ENCODE results near the gene SCN1B.

SCN1B gene

DNA sequence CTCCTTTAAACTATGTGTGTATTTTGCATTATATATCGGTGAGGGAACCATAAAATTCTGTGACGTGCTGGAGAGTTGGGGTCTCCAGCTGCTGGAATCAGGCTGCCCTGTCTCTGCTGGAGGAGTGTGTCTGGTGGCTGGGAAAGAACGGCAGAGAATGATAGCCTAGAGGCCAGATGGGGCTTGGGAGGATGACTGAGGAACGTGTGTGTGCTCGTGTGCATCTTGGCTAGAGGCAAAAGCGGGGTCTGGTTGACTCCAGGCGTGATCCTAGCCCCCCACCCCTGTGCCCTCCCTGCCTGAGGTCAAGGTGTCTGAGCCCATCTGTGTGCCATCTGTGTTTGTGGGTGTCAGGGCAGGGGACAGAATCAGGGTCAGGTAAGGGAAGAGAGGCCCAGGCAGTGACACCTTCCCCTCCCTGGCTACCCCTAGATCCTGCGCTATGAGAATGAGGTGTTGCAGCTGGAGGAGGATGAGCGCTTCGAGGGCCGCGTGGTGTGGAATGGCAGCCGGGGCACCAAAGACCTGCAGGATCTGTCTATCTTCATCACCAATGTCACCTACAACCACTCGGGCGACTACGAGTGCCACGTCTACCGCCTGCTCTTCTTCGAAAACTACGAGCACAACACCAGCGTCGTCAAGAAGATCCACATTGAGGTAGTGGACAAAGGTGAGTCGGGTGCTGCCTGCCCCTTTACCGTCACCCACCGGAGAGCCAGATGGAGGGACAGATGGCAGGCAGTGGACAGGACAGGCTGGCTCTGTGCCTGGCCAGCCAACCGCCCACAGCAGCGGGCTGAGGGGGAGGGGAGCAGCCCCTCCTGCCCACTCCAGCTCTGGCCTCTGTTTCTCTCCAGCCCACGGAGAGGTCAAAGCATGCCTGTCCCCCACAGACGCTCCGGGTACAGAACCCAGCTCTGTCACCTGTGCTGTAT, 3.1 kb downstream of the SCN1B start:
- Histone ChIP-seq H2AFZ (ENCODE audit: low read depth, low read length) (no peak overlapping the region), H4K8ac (ENCODE audit: low read length) (no peak overlapping the region), H3K4ac (ENCODE audit: low read depth in 1 of 2, low read length in 2 of 2) (no peak overlapping the region), H3K36me3 (ENCODE audit: control insufficient read depth in 1 of 2, insufficient read depth in 2 of 2, low read depth in 1 of 2, low read length in 2 of 2) (peaks cover 11% of the 10 kb centered on the region in 2 experiments), H2BK120ac (ENCODE audit: low read depth, low read length) (no peak overlapping the region), H3K23ac (ENCODE audit: low read length in 2 of 2) (no peak overlapping the region), H3K9ac (ENCODE audit: low read length) (no peak overlapping the region), H3K18ac (ENCODE audit: low read depth in 1 of 2, low read length in 2 of 2) (no peak overlapping the region), H3K9me3 (ENCODE audit: control insufficient read depth, low read length) (no peaks in the 10 kb centered on the region), H2BK5ac (ENCODE audit: low read depth, low read length, poor library complexity, severe bottlenecking) (no peak overlapping the region), H3K14ac (ENCODE audit: low read length in 2 of 2) (peak overlapping the region in 1 of 2 experiments; percentile 71), H2BK12ac (ENCODE audit: low read length in 2 of 2) (peak overlapping the region in 1 of 2 experiments; percentile 38), H3K4me2 (ENCODE audit: low read length, poor library complexity, severe bottlenecking) (no peak overlapping the region), H2AK5ac (ENCODE audit: low read length, severe bottlenecking) (no peak overlapping the region), H3K27me3 (ENCODE audit: control insufficient read depth in 1 of 2, insufficient read depth in 1 of 2, low read length in 2 of 2) (peaks cover 16 to 18% of the 10 kb centered on the region in 2 experiments), H4K91ac (ENCODE audit: low read length) (no peak overlapping the region), H3K4me3 (ENCODE audit: insufficient read depth in 1 of 2, low read depth in 1 of 2, low read length in 2 of 2) (peak overlapping the region in 1 of 2 experiments; percentile 21), H3K79me1 (replicated peaks; ENCODE audit: low read length, poor library complexity, severe bottlenecking) (no peaks in the 10 kb centered on the region), H3K4me1 (ENCODE audit: control insufficient read depth, insufficient read depth, low read depth, low read length) (peaks cover 23% of the 10 kb centered on the region), H2BK15ac (ENCODE audit: low read depth, poor library complexity, severe bottlenecking) (no peak overlapping the region), H3K27ac (ENCODE audit: low read length, poor library complexity, severe bottlenecking) (no peak overlapping the region)
- 91% methylated on average over 30 of the region's 30 CpGs for WGBS
- no peak for DNase-seq

DNA sequence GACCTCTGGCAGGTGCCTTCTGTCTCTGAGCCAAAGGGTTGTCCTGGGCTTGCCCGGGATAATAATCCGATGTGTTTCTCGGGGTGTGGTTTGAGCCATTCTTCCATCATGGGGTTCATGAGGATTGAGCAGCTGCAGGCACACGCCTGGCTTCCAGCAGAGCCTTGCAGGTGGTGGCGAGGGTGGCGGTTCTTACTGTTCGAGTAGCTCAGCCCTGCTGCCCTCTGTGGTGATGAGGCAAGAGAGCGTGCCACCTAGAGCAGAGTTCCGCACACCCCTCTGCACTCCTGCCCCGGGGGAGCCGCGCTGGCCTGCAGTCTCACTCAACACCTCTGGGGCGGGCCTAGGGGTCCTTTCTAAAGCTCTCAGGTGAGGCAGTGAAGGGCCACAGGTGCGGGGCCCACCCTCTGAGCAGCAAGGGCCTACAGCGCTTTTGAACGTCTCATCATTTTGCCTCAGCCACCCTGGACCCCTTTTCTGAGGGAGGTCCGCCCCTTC, 3.8 kb downstream of the SCN1B start:
- H3K4ac ChIP-seq (ENCODE audit: low read depth in 1 of 2, low read length in 2 of 2), result no peak overlapping the region
- H2BK120ac ChIP-seq (ENCODE audit: low read depth, low read length), result no peak overlapping the region
- H3K4me3 ChIP-seq (ENCODE audit: insufficient read depth in 1 of 2, low read depth in 1 of 2, low read length in 2 of 2), result no peak overlapping the region
- H4K91ac ChIP-seq (ENCODE audit: low read length), result no peak overlapping the region
- H3K9ac ChIP-seq (ENCODE audit: low read length), result no peak overlapping the region
- WGBS, result 96% methylated on average over 17 of the region's 17 CpGs
- H3K14ac ChIP-seq (ENCODE audit: low read length in 2 of 2), result no peak overlapping the region
- H3K23ac ChIP-seq (ENCODE audit: low read length in 2 of 2), result no peak overlapping the region
- H3K4me2 ChIP-seq (ENCODE audit: low read length, poor library complexity, severe bottlenecking), result no peak overlapping the region
- H2AK5ac ChIP-seq (ENCODE audit: low read length, severe bottlenecking), result no peak overlapping the region
- no peak overlapping the region for H3K27ac ChIP-seq (ENCODE audit: low read length, poor library complexity, severe bottlenecking)
- DNase-seq, result no peak
- peaks cover 10 to 11% of the 10 kb centered on the region in 2 experiments for H3K36me3 ChIP-seq (ENCODE audit: control insufficient read depth in 1 of 2, insufficient read depth in 2 of 2, low read depth in 1 of 2, low read length in 2 of 2)
- no peak overlapping the region for H3K18ac ChIP-seq (ENCODE audit: low read depth in 1 of 2, low read length in 2 of 2)
- peaks cover 16 to 18% of the 10 kb centered on the region in 2 experiments for H3K27me3 ChIP-seq (ENCODE audit: control insufficient read depth in 1 of 2, insufficient read depth in 1 of 2, low read length in 2 of 2)
- H3K79me1 ChIP-seq (replicated peaks; ENCODE audit: low read length, poor library complexity, severe bottlenecking), result no peaks in the 10 kb centered on the region
- H2BK15ac ChIP-seq (ENCODE audit: low read depth, poor library complexity, severe bottlenecking), result no peak overlapping the region
- peaks cover 26% of the 10 kb centered on the region for H3K4me1 ChIP-seq (ENCODE audit: control insufficient read depth, insufficient read depth, low read depth, low read length)
- H4K8ac ChIP-seq (ENCODE audit: low read length), result no peak overlapping the region
- H2BK12ac ChIP-seq (ENCODE audit: low read length in 2 of 2), result no peak overlapping the region
- no peak overlapping the region for H2BK5ac ChIP-seq (ENCODE audit: low read depth, low read length, poor library complexity, severe bottlenecking)
- H3K9me3 ChIP-seq (ENCODE audit: control insufficient read depth, low read length), result no peaks in the 10 kb centered on the region
- no peak overlapping the region for H2AFZ ChIP-seq (ENCODE audit: low read depth, low read length)

DNA sequence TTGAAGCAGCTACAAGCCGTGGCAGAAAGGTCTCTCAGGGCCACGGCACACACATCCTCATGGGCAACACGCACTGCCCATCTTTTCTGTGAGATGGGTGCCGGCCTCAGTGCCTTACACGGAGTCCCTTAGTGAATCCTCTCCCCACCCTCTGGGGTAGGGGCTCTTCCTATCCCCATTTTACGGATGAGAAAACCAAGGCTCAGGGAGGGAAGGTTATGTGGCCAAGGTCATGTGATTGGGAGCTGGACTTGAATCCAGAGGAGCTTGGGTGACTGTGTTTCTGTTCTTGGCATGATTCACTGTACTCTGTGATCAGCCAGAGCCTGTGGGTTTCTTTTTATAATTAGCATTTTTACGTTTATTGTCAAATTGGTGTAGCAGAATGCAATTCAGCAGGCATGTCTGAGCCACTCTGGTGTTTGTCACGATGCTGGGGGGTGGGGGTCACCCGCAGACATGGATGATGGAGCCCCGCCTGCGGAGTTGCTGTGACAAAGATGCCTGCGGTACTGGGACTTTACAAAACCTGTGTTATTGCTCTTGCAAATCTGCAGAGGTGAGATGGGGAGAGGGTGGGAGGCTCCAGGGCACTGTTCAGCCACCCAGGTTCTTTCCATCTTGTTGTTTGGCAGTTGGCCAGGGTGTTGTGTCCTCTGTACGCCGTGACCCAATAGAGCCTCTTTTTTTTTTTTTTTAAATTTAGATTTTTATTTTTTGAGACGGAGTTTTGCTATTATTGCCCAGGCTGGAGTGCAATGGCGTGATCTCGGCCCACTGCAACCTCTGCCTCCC, 4.5 kb downstream of the SCN1B start:
- no peak overlapping the region for H2BK120ac ChIP-seq (ENCODE audit: low read depth, low read length)
- no peak overlapping the region for H3K18ac ChIP-seq (ENCODE audit: low read depth in 1 of 2, low read length in 2 of 2)
- H3K27me3 ChIP-seq (ENCODE audit: control insufficient read depth in 1 of 2, insufficient read depth in 1 of 2, low read length in 2 of 2), result peaks cover 15 to 16% of the 10 kb centered on the region in 2 experiments
- no peak overlapping the region for H2AK5ac ChIP-seq (ENCODE audit: low read length, severe bottlenecking)
- no peak overlapping the region for H3K27ac ChIP-seq (ENCODE audit: low read length, poor library complexity, severe bottlenecking)
- no peak overlapping the region for H4K91ac ChIP-seq (ENCODE audit: low read length)
- no peak overlapping the region for H2BK5ac ChIP-seq (ENCODE audit: low read depth, low read length, poor library complexity, severe bottlenecking)
- WGBS, result 95% methylated on average over 17 of the region's 17 CpGs
- no peak overlapping the region for H3K4ac ChIP-seq (ENCODE audit: low read depth in 1 of 2, low read length in 2 of 2)
- no peaks in the 10 kb centered on the region for H3K79me1 ChIP-seq (replicated peaks; ENCODE audit: low read length, poor library complexity, severe bottlenecking)
- H3K4me1 ChIP-seq (ENCODE audit: control insufficient read depth, insufficient read depth, low read depth, low read length), result peaks cover 23% of the 10 kb centered on the region
- DNase-seq, result no peak
- H2BK15ac ChIP-seq (ENCODE audit: low read depth, poor library complexity, severe bottlenecking), result no peak overlapping the region
- no peak overlapping the region for H2BK12ac ChIP-seq (ENCODE audit: low read length in 2 of 2)
- H3K4me3 ChIP-seq (ENCODE audit: insufficient read depth in 1 of 2, low read depth in 1 of 2, low read length in 2 of 2), result no peak overlapping the region
- no peak overlapping the region for H3K4me2 ChIP-seq (ENCODE audit: low read length, poor library complexity, severe bottlenecking)
- no peak overlapping the region for H2AFZ ChIP-seq (ENCODE audit: low read depth, low read length)
- H3K36me3 ChIP-seq (ENCODE audit: control insufficient read depth in 1 of 2, insufficient read depth in 2 of 2, low read depth in 1 of 2, low read length in 2 of 2), result peaks cover 10 to 11% of the 10 kb centered on the region in 2 experiments
- no peaks in the 10 kb centered on the region for H3K9me3 ChIP-seq (ENCODE audit: control insufficient read depth, low read length)
- H4K8ac ChIP-seq (ENCODE audit: low read length), result no peak overlapping the region
- no peak overlapping the region for H3K23ac ChIP-seq (ENCODE audit: low read length in 2 of 2)
- H3K9ac ChIP-seq (ENCODE audit: low read length), result no peak overlapping the region
- H3K14ac ChIP-seq (ENCODE audit: low read length in 2 of 2), result no peak overlapping the region

Data from mesenchymal stem cell (in vitro differentiated cells and primary cell).